Measurements from ENCODE around the gene HPS1.

GRCh38 chr10:98384531-98385133, 62.1 kb downstream of the HPS1 start:
- TF ChIP-seq POLR2A (IDR thresholded peaks at IDR 0.05; ENCODE audit: low read depth, low read length) (no peak), POLR2AphosphoS5 (IDR thresholded peaks at IDR 0.05; ENCODE audit: low read depth, low read length) (no peak), TAF1 (IDR thresholded peaks at IDR 0.05; ENCODE audit: low read depth, low read length) (no peak), POU2F2 (IDR thresholded peaks at IDR 0.05; ENCODE audit: low read depth, low read length) (no peak)
